OCI-LY7 (cell line): ENCODE measurements around the gene FMN2. TPM values are rescaled to one million over a fixed set of nuclear protein-coding genes. Genes with fewer than 3 reads are reported as not detected.
A peak's percentile ranks its signal among the peaks of the same experiment; 100 is the strongest.

ENCODE experiments used
- BruUV-seq: library from RNA; stranded (reverse); fragments of 400-500 nt; replicated peaks from 2 replicates; lab custom pipeline; 2021; lab: Mats Ljungman, UMichigan
- CTCF ChIA-PET: fragments of 300-600 bp; sonication (Branson Sonifier 250); formaldehyde crosslinking; loops from one replicate; lab custom pipeline; 2022; ENCODE audit warnings: antibody characterized with exemption; ENCODE audit not compliant: unreplicated experiment; lab: Charles Lee
- POLR2A ChIA-PET: fragments of 300-600 bp; sonication (Branson Sonifier 250); formaldehyde crosslinking; loops from one replicate; lab custom pipeline; 2022; ENCODE audit warnings: antibody characterized with exemption; lab: Charles Lee
- DNase-seq: peaks from one replicate; pipeline ENCODE4 v3.0.0-alpha.2; 2015; ENCODE audit warnings: low spot score
- H2AFZ ChIP-seq: fragments of 200-600 bp; sonication (generic), shearing (Covaris generic); 2 replicates; pipeline ENCODE4 v1.6.1; 2014; ENCODE audit warnings: mild to moderate bottlenecking, antibody characterized with exemption, low read length, moderate library complexity
- H3K27ac ChIP-seq: fragments of 200-600 bp; sonication (generic); 2 replicates; pipeline ENCODE4 v1.5.1; 2014; ENCODE audit warnings: mixed run types, low read depth, mild to moderate bottlenecking, moderate library complexity, low read length, inconsistent platforms; ENCODE audit not compliant: poor library complexity, severe bottlenecking
- H3K36me3 ChIP-seq: fragments of 200-600 bp; sonication (generic); 2 replicates; pipeline ENCODE4 v1.6.1; 2014; ENCODE audit warnings: mild to moderate bottlenecking, antibody characterized with exemption, low read length, moderate library complexity, mixed read lengths; ENCODE audit not compliant: insufficient read depth
- H3K4me1 ChIP-seq: fragments of 200-600 bp; sonication (generic); 2 replicates; pipeline ENCODE4 v1.5.1; 2014; ENCODE audit warnings: mild to moderate bottlenecking, low read length; ENCODE audit not compliant: insufficient read depth, poor library complexity, severe bottlenecking
- H3K4me2 ChIP-seq: fragments of 200-600 bp; sonication (generic); 2 replicates; pipeline ENCODE4 v1.6.1; 2014; ENCODE audit warnings: mild to moderate bottlenecking, low read length
- H3K4me3 ChIP-seq: fragments of 200-600 bp; sonication (generic); 2 replicates; pipeline ENCODE4 v1.5.1; 2014; ENCODE audit warnings: mild to moderate bottlenecking, low read depth, low read length; ENCODE audit not compliant: poor library complexity, severe bottlenecking
- H3K79me2 ChIP-seq: fragments of 200-600 bp; sonication (generic); 2 replicates; pipeline ENCODE4 v1.6.1; 2016; ENCODE audit warnings: low read depth, mild to moderate bottlenecking, low read length, moderate library complexity, mixed read lengths; ENCODE audit not compliant: insufficient read depth
- H3K9me2 ChIP-seq: fragments of 200-600 bp; sonication (generic); 2 replicates; pipeline ENCODE4 v1.6.1; 2016; ENCODE audit warnings: mild to moderate bottlenecking, low read length, mixed read lengths; ENCODE audit not compliant: insufficient read depth
- H3K9me3 ChIP-seq: fragments of 200-600 bp; sonication (generic); 2 replicates; pipeline ENCODE4 v1.6.1; 2014; ENCODE audit warnings: mild to moderate bottlenecking, mixed run types, low read length, mixed read lengths
- H4K20me1 ChIP-seq: fragments of 200-600 bp; sonication (generic); 2 replicates; pipeline ENCODE4 v1.6.1; 2014; ENCODE audit warnings: mild to moderate bottlenecking, antibody characterized with exemption, low read length, moderate library complexity, mixed read lengths; ENCODE audit not compliant: insufficient read depth
- EZH2phosphoT487 ChIP-seq: fragments of 200-600 bp; sonication (generic); IDR thresholded peaks from 2 replicates; pipeline ENCODE4 v1.6.1; 2018; ENCODE audit warnings: low read depth, borderline replicate concordance, mild to moderate bottlenecking, mixed run types, antibody characterized with exemption, low read length, moderate library complexity, mixed read lengths
- intact Hi-C: fragments of 100-400 bp; cut with micrococcal nuclease; formaldehyde crosslinking; loops from one replicate; pipeline ENCODE4 v1.10.0; 2022; ENCODE audit not compliant: unreplicated experiment
- total RNA-seq, 2 experiments: library from RNA; depleted of rRNA in 1 of 2; stranded (reverse); fragments of >200 nt in 1 of 2; shearing (Covaris generic) in 1 of 2; gene quantifications; 2 replicates each; pipeline ENCODE4 v1.2.3, GENCODE V29; 2014 to 2022
- TF ChIP-seq, protein P1 (sequence below): fragments of 200-600 bp; sonication (generic); conservative IDR thresholded peaks from 2 replicates; pipeline ENCODE4 v1.5.1; 2014; ENCODE audit warnings: mild to moderate bottlenecking, antibody characterized with exemption, low read length, moderate library complexity, mixed read lengths

The FMN2 gene
- total RNA-seq, 2 experiments from 2014 or later = not detected

DNA sequence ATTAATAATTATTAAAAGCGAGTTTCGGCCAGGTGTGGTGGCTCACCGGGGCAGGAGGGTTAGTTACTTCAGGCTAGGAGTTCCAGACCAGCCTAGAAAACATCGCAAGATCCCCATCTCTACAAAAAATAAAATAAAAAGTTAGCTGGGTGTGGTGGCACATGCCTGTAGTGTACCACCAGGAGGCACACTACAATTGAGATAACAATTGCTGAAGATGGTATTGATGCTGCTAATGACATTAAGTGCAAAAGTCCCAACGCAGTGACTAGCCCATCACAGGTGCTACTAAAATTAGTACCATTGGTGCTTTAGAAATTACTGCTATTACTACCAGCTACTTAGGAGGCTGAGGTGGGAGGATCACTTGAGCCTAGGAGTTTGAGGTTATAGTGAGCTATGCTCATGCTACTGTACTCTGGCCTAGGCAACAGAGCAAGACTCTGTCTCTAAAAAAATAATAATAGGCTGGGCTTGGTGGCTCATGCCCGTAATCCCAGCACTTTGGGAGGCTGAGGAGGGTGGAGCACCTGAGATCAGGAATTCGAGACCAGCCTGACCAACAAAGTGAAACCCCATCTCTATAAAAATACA lies 363.6 kb downstream of the FMN2 start:
- no peaks in the 10 kb centered on the region for H3K9me2 ChIP-seq
- no peak for TF ChIP-seq EZH2phosphoT487
- TF ChIP-seq, protein P1, sequence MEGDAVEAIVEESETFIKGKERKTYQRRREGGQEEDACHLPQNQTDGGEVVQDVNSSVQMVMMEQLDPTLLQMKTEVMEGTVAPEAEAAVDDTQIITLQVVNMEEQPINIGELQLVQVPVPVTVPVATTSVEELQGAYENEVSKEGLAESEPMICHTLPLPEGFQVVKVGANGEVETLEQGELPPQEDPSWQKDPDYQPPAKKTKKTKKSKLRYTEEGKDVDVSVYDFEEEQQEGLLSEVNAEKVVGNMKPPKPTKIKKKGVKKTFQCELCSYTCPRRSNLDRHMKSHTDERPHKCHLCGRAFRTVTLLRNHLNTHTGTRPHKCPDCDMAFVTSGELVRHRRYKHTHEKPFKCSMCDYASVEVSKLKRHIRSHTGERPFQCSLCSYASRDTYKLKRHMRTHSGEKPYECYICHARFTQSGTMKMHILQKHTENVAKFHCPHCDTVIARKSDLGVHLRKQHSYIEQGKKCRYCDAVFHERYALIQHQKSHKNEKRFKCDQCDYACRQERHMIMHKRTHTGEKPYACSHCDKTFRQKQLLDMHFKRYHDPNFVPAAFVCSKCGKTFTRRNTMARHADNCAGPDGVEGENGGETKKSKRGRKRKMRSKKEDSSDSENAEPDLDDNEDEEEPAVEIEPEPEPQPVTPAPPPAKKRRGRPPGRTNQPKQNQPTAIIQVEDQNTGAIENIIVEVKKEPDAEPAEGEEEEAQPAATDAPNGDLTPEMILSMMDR = peak; percentile 61
- peak; percentile 4 for DNase-seq
- no peaks in the 10 kb centered on the region for H3K36me3 ChIP-seq
- H3K4me1 ChIP-seq = no peaks in the 10 kb centered on the region
- H3K9me3 ChIP-seq = no peaks in the 10 kb centered on the region
- no peaks in the 10 kb centered on the region for H4K20me1 ChIP-seq
- CTCF ChIA-PET = no interaction called here
- H3K27ac ChIP-seq = no peak overlapping the region
- H3K4me2 ChIP-seq = no peak overlapping the region
- POLR2A ChIA-PET = no interaction called here
- H2AFZ ChIP-seq = no peak overlapping the region
- no TSS peak for BruUV-seq
- intact Hi-C loops = no loop called here
- no peak overlapping the region for H3K4me3 ChIP-seq
- no peaks in the 10 kb centered on the region for H3K79me2 ChIP-seq

DNA sequence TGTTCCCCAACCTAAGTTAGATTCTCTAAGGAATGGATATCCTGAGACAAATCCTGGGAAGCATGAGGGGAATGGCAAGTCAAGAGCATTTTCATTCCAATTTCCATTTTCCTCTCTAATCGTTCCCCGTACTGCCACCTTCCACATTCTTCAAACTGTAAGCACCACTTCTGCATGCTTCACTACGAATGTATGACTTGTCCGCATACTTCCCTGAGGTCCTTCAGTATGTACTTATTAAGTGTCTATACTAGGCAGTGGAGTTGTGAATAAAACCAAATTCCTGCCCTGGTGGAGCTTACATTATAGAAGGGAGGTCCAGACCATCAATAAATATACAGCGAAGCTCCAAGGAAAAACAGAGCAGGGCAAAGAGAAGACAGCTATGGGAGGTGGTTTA lies 365.5 kb downstream of the FMN2 start:
- H3K79me2 ChIP-seq = no peaks in the 10 kb centered on the region
- no peak for DNase-seq
- no peak overlapping the region for H3K4me3 ChIP-seq
- no peak overlapping the region for H3K27ac ChIP-seq
- BruUV-seq = no TSS peak
- H3K4me2 ChIP-seq = no peak overlapping the region
- TF ChIP-seq EZH2phosphoT487 = no peak
- TF ChIP-seq, protein P1 = no peak
- H3K9me2 ChIP-seq = no peaks in the 10 kb centered on the region
- no peak overlapping the region for H2AFZ ChIP-seq
- ChIA-PET POLR2A (interaction anchor here (1.1 kb wide), 1 partner anchor 66 kb away, joined by 3 read pairs; no protein-coding TSS in a partner anchor), CTCF (no interaction called here)
- intact Hi-C loops = no loop called here
- no peaks in the 10 kb centered on the region for H3K4me1 ChIP-seq
- H3K36me3 ChIP-seq = no peaks in the 10 kb centered on the region
- H4K20me1 ChIP-seq = no peaks in the 10 kb centered on the region
- H3K9me3 ChIP-seq = no peaks in the 10 kb centered on the region

GRCh38 chr1:240462277-240462676 lies 370.6 kb downstream of the FMN2 start:
- no peaks in the 10 kb centered on the region for H3K4me1 ChIP-seq
- no peak overlapping the region for H3K4me3 ChIP-seq
- H3K9me2 ChIP-seq = no peaks in the 10 kb centered on the region
- no peak overlapping the region for H2AFZ ChIP-seq
- ChIA-PET POLR2A (interaction anchor here (1.2 kb wide), 1 partner anchor 24 kb away, joined by 3 read pairs; no protein-coding TSS in a partner anchor), CTCF (no interaction called here)
- no peak for DNase-seq
- no peak overlapping the region for H3K27ac ChIP-seq
- no peaks in the 10 kb centered on the region for H3K36me3 ChIP-seq
- TF ChIP-seq EZH2phosphoT487 = no peak
- TF ChIP-seq, protein P1 = no peak
- BruUV-seq = no TSS peak
- intact Hi-C loops = no loop called here
- no peaks in the 10 kb centered on the region for H4K20me1 ChIP-seq
- no peak overlapping the region for H3K4me2 ChIP-seq
- no peaks in the 10 kb centered on the region for H3K9me3 ChIP-seq
- no peaks in the 10 kb centered on the region for H3K79me2 ChIP-seq
